ENCODE results near the gene COQ8A.
A peak's percentile ranks its signal among the peaks of the same experiment; 100 is the strongest.

The COQ8A gene

DNA sequence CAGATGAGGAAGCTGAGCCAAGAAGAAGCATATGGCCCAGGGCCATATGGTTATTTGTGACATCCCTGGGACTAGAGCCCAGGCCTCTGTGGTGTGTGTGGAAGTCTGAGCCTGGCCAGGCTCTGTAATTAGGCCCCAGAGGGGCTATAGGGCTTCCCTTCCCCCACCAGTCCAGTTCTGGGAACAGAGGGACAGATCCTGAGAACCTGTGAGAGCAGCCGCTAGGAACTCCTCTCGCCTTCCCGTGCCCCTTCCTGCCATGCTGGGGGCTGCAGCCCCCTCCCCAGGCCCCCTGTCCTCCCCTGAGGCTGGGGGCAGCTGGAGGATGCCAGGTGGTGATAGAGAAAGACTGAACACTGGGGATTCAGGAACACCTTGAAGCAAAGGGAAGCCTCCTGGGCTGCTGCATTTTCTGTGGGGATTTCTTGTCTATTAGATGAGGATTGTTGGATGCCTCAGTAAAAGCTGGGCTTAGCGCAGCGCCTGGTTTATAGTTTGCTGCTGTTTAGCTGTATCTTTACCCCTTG lies 33.3 kb downstream of the COQ8A start:
- Histone ChIP-seq H3K4me3 (ENCODE audit: insufficient read length, low read depth) (no peak overlapping the region), H3K36me3 (ENCODE audit: insufficient read depth, insufficient read length, low read length) (peaks cover 6% of the 10 kb centered on the region), H3K9me3 (ENCODE audit: insufficient read depth, low read length) (peaks cover 10% of the 10 kb centered on the region; the same call in 1 of the 2 replicates), H3K27me3 (ENCODE audit: insufficient read depth, insufficient read length) (no peaks in the 10 kb centered on the region), H3K9ac (ENCODE audit: insufficient read length, low read depth) (peak overlapping the region; percentile 34), H3K4me1 (ENCODE audit: insufficient read depth, insufficient read length) (peaks cover 21% of the 10 kb centered on the region)
- TF ChIP-seq ZNF274 (IDR thresholded peaks at IDR 0.05; ENCODE audit: low read depth, low read length) (no peak), YY1 (IDR thresholded peaks at IDR 0.05; ENCODE audit: insufficient read depth, insufficient read length) (no peak), SUZ12 (IDR thresholded peaks at IDR 0.05; ENCODE audit: extremely low read depth, insufficient read depth, insufficient read length) (no peak)
- no peak for DNase-seq (ENCODE audit: low read depth, low spot score)

DNA sequence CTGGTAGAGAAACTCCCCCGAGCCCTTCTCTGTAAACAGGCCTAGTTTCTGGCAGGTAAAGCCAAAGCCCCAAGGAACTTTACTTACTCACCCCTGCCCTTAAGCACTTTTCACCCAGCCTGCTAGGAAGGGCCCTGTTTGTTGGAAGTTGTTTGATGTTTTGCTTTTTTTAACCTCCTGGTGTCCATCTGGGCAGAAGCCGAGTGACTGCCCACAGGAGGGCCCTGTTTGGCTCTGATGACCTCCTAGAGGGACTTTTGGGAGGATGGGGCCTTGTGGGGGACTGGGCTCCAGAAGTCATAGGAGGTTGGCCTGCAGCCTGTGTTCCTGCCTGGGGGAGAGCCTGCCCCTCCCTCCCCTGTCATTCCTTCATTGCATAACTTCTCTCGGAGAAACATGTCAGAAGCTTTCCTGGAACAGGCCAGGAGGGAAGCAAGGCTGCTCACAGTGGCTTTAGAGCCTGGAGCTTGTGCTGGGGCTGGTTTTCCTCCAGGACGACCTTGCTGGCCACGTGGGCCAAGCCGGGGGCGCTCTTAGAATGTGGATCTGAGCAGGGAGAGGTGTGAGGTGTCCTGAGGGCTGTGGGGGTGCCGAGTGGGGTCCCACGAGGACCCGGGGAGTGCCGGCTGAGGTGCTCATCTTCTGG lies 33.9 kb downstream of the COQ8A start:
- peaks cover 10% of the 10 kb centered on the region; the same call in 1 of the 2 replicates for H3K9me3 ChIP-seq (ENCODE audit: insufficient read depth, low read length)
- no peaks in the 10 kb centered on the region for H3K27me3 ChIP-seq (ENCODE audit: insufficient read depth, insufficient read length)
- no peak overlapping the region for H3K4me3 ChIP-seq (ENCODE audit: insufficient read length, low read depth)
- TF ChIP-seq YY1 (IDR thresholded peaks at IDR 0.05; ENCODE audit: insufficient read depth, insufficient read length) (no peak), SUZ12 (IDR thresholded peaks at IDR 0.05; ENCODE audit: extremely low read depth, insufficient read depth, insufficient read length) (no peak), ZNF274 (IDR thresholded peaks at IDR 0.05; ENCODE audit: low read depth, low read length) (no peak)
- no peak for DNase-seq (ENCODE audit: low read depth, low spot score)
- peak overlapping the region; percentile 51 for H3K9ac ChIP-seq (ENCODE audit: insufficient read length, low read depth)
- peaks cover 6% of the 10 kb centered on the region for H3K36me3 ChIP-seq (ENCODE audit: insufficient read depth, insufficient read length, low read length)
- peaks cover 22% of the 10 kb centered on the region for H3K4me1 ChIP-seq (ENCODE audit: insufficient read depth, insufficient read length)

DNA sequence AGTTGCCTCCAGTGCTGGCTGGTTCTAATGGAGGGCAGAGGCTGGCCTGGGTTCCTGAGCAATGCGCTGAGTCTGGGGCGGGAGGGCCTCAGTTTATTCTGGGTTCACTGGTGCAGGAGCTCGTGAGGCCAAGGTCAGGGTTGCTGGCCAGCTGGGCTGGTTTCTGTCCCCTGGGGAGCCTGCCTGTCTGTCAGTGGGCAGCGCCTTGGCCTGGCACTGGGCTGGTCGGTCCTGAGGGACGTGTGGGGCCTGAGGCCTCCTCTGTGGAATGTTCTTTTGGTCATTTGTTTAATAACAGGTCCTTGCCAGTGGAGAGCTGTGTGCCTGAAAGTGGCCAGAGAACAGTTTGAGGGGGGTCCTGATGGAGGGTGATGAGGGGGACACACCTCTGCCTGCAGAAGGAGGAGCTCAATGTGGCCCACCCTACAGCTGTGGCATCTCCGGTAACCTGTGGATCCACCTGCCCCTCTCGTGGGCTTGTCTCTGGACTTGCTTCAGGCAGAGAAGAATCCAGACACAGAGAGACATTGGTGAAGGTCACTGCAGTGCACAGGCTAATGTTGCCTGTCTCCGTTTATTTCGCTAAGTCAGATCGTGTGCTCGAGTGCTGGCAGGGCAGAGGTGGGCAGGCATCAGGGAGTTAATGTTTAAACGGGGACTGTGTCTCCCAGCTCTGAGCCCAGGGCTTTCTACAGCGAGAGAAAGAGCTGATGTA lies 34.6 kb downstream of the COQ8A start:
- H3K4me3 ChIP-seq (ENCODE audit: insufficient read length, low read depth), result no peak overlapping the region
- TF ChIP-seq YY1 (IDR thresholded peaks at IDR 0.05; ENCODE audit: insufficient read depth, insufficient read length), result no peak
- no peak for TF ChIP-seq SUZ12 (IDR thresholded peaks at IDR 0.05; ENCODE audit: extremely low read depth, insufficient read depth, insufficient read length)
- TF ChIP-seq ZNF274 (IDR thresholded peaks at IDR 0.05; ENCODE audit: low read depth, low read length), result no peak
- peaks cover 6% of the 10 kb centered on the region for H3K36me3 ChIP-seq (ENCODE audit: insufficient read depth, insufficient read length, low read length)
- H3K4me1 ChIP-seq (ENCODE audit: insufficient read depth, insufficient read length), result peaks cover 28% of the 10 kb centered on the region
- no peaks in the 10 kb centered on the region for H3K27me3 ChIP-seq (ENCODE audit: insufficient read depth, insufficient read length)
- H3K9me3 ChIP-seq (ENCODE audit: insufficient read depth, low read length), result peaks cover 10% of the 10 kb centered on the region; the same call in 1 of the 2 replicates
- peak overlapping the region; percentile 51 for H3K9ac ChIP-seq (ENCODE audit: insufficient read length, low read depth)
- DNase-seq (ENCODE audit: low read depth, low spot score), result no peak

DNA sequence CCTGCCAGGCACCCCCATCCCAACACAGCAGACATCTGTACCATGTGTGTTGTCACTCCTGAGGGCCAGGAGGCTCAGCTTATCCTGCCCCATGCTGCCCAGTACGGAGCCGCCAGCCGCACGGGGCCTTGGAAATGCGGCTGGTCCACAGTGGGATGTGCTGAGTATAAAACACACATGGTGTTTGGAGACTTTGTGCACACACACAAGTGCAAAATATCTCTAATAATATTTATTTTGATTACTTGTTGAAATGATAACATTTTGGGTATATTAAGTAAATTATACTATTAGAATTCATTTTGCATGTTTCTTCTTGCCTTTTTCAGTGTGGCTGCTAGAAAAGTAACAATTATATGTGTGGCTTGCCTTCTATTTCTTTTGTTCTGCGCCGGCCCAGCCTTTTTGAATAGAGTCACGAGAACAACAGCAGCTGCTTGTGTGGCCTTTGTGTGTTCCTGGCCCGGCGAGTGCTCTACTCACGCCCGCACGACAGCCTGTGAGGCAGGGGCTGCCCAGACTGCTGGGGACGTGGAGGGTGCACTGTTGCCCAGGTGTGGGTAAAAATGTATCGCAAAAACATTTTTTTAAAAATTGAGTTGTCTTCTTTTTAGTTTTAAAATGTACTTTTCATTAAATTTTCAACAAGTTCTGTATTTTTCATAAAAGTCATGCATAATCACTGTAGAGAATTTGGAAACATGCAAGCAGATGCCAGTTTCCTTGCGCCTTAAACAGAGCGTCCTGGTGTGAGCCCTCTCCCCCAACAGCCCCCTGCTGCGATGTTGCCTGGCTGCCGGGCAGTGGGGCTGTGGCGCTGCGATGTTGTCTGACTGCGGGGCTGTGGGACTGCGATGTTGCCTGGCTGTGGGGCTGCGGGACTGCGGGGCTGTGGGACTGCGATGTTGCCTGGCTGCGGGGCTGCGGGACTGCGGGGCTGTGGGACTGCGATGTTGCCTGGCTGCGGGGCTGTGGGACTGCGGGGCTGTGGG lies 35.5 kb downstream of the COQ8A start:
- Histone ChIP-seq H3K9me3 (ENCODE audit: insufficient read depth, low read length) (peaks cover 10% of the 10 kb centered on the region; the same call in 1 of the 2 replicates), H3K4me3 (ENCODE audit: insufficient read length, low read depth) (no peak overlapping the region), H3K9ac (ENCODE audit: insufficient read length, low read depth) (peak overlapping the region; percentile 6), H3K4me1 (ENCODE audit: insufficient read depth, insufficient read length) (peaks cover 31% of the 10 kb centered on the region), H3K36me3 (ENCODE audit: insufficient read depth, insufficient read length, low read length) (peaks cover 2% of the 10 kb centered on the region), H3K27me3 (ENCODE audit: insufficient read depth, insufficient read length) (no peaks in the 10 kb centered on the region)
- TF ChIP-seq ZNF274 (IDR thresholded peaks at IDR 0.05; ENCODE audit: low read depth, low read length) (no peak), YY1 (IDR thresholded peaks at IDR 0.05; ENCODE audit: insufficient read depth, insufficient read length) (no peak), SUZ12 (IDR thresholded peaks at IDR 0.05; ENCODE audit: extremely low read depth, insufficient read depth, insufficient read length) (no peak)
- no peak for DNase-seq (ENCODE audit: low read depth, low spot score)

DNA sequence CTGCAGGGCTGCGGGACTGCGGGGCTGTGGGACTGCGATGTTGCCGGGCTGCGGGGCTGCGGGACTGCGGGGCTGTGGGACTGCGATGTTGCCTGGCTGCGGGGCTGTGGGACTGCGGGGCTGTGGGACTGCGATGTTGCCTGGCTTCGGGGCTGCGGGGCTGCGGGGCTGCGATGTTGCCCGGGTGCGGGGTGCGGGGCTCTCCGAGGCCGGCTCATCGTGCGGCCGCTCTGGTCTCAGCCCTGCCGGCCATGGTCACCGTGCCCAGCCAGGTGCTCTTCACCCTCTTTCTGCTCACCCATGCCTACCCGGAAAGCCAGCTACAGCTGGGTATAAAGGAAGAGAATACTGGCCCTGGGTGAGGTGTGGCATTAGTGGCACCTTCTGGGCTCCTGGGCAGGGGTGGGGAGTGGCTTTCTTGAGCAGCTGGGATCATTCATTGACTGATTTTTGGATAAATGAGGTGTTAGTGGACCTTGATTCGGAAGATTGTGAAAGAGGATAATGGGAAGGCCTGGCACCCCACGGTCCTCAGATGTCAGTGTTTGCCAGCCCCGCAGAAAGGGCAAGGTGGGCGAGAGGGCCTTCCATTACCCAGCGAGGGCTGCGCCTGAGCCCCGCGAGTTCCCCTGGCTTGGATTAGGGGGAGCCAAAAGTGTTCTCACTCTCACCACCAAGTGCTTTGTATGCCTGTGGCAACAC lies 36.3 kb downstream of the COQ8A start:
- TF ChIP-seq YY1 (IDR thresholded peaks at IDR 0.05; ENCODE audit: insufficient read depth, insufficient read length), result no peak
- TF ChIP-seq ZNF274 (IDR thresholded peaks at IDR 0.05; ENCODE audit: low read depth, low read length), result no peak
- no peak for TF ChIP-seq SUZ12 (IDR thresholded peaks at IDR 0.05; ENCODE audit: extremely low read depth, insufficient read depth, insufficient read length)
- Histone ChIP-seq H3K4me3 (ENCODE audit: insufficient read length, low read depth) (no peak overlapping the region), H3K9ac (ENCODE audit: insufficient read length, low read depth) (no peak overlapping the region), H3K27me3 (ENCODE audit: insufficient read depth, insufficient read length) (no peaks in the 10 kb centered on the region), H3K4me1 (ENCODE audit: insufficient read depth, insufficient read length) (peaks cover 31% of the 10 kb centered on the region), H3K36me3 (ENCODE audit: insufficient read depth, insufficient read length, low read length) (peaks cover 2% of the 10 kb centered on the region), H3K9me3 (ENCODE audit: insufficient read depth, low read length) (peaks cover 8% of the 10 kb centered on the region; the same call in 1 of the 2 replicates)
- DNase-seq (ENCODE audit: low read depth, low spot score), result no peak

DNA sequence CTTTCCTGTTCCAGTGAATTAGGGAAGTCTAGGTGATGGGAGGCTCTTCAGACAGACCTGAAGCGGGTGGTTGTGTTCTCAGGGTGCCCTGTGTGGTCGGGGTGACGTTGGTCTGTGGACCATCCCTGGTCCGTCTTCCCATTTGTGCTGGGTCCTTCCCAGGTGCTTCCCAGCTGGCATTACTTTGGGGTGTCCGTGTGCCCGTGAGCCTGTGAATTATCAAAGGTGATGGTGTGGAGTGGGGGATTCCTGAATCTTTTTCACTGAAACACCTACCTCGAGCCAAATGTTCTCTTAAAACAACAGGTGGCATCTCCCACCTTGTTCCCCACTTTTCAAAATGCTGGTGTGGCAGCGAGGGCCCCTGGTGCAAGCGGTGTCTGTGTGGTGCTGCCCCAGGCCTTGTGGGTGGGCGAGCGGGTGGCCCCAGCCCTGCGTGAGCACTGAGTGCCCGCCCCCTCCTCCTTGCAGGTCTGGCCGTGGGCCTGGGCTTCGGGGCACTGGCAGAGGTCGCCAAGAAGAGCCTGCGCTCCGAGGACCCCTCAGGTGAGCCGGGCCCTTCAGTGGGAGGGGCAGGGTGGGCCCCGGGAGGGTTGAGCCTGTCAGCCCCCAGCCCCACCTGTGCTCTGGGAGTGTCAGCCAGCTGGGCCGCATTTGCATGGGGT lies 37.0 kb downstream of the COQ8A start:
- Histone ChIP-seq H3K4me3 (ENCODE audit: insufficient read length, low read depth) (no peak overlapping the region), H3K36me3 (ENCODE audit: insufficient read depth, insufficient read length, low read length) (peaks cover 2% of the 10 kb centered on the region), H3K4me1 (ENCODE audit: insufficient read depth, insufficient read length) (peaks cover 31% of the 10 kb centered on the region), H3K27me3 (ENCODE audit: insufficient read depth, insufficient read length) (no peaks in the 10 kb centered on the region), H3K9ac (ENCODE audit: insufficient read length, low read depth) (no peak overlapping the region), H3K9me3 (ENCODE audit: insufficient read depth, low read length) (0 out of 2 replicates have a peak, but pooled peaks cover 1% of the 10 kb centered on the region)
- no peak for DNase-seq (ENCODE audit: low read depth, low spot score)
- no peak for TF ChIP-seq SUZ12 (IDR thresholded peaks at IDR 0.05; ENCODE audit: extremely low read depth, insufficient read depth, insufficient read length)
- no peak for TF ChIP-seq YY1 (IDR thresholded peaks at IDR 0.05; ENCODE audit: insufficient read depth, insufficient read length)
- no peak for TF ChIP-seq ZNF274 (IDR thresholded peaks at IDR 0.05; ENCODE audit: low read depth, low read length)
